Thyroid gland (tissue), 4 donors: ENCODE measurements around the gene CMTR1. TPM values are rescaled to one million over a fixed set of nuclear protein-coding genes. Genes with fewer than 3 reads are reported as not detected.
A peak's percentile ranks its signal among the peaks of the same experiment; 100 is the strongest.

ENCODE experiments used
- DNase-seq, 2 donors: peaks; one replicate each; pipeline ENCODE4 v3.0.0-alpha.2; 2019
- H3K27ac ChIP-seq, 3 donors: fragments of 200-600 bp; sonication (generic); 1 replicate in 2 of 3; 2 replicates in 1 of 3; pipeline ENCODE4 v1.5.1; 2016 to 2019; ENCODE audit warnings: mild to moderate bottlenecking in 1 of 3, moderate library complexity in 1 of 3
- H3K27me3 ChIP-seq: fragments of 200-600 bp; sonication (generic); one replicate; pipeline ENCODE4 v1.5.1; 2019
- H3K36me3 ChIP-seq, 2 donors: fragments of 200-600 bp; sonication (generic); one replicate each; pipeline ENCODE4 v1.5.1; 2016 to 2019
- H3K4me1 ChIP-seq, 2 donors: fragments of 200-600 bp; sonication (generic); one replicate each; pipeline ENCODE4 v1.5.1; 2017 to 2019
- H3K4me3 ChIP-seq, 3 donors: fragments of 200-600 bp; sonication (generic); replicated peaks in 1 of 3; 1 replicate in 2 of 3; 2 replicates in 1 of 3; pipeline ENCODE4 v1.5.1; 2016; ENCODE audit warnings: mild to moderate bottlenecking in 1 of 3
- H3K9me3 ChIP-seq: fragments of 200-600 bp; sonication (generic); one replicate; pipeline ENCODE4 v1.5.1; 2017
- POLR2A ChIP-seq, 2 donors: fragments of 450-650 bp; IDR thresholded peaks; one replicate each; pipeline ENCODE4 v1.6.1; 2017; ENCODE audit warnings: antibody characterized with exemption in 2 of 2, mild to moderate bottlenecking in 2 of 2, moderate library complexity in 1 of 2
- whole genome bisulfite sequencing, 2 donors: methylation state at CpG; one replicate each; pipeline ENCODE4 v1.1.5; 2017; 5-methylcytosine and 5-hydroxymethylcytosine counted together
- intact Hi-C: fragments of 100-400 bp; cut with DNase I; formaldehyde crosslinking; loops from one replicate; pipeline ENCODE4 v1.15.1; 2023
- total RNA-seq, 4 donors: library from RNA; depleted of rRNA; stranded (reverse); fragments of >200 nt; gene quantifications; one replicate each; pipeline ENCODE4 v1.2.3, GENCODE V29; 2016
- TF ChIP-seq, protein P1 (sequence below), 6 experiments: fragments of 200-600 bp in 3 of 6; fragments of 450-650 bp in 3 of 6; sonication (generic) in 3 of 6; IDR thresholded peaks; one replicate each; pipeline ENCODE4 v1.5.1; 2016 to 2019; ENCODE audit warnings: antibody characterized with exemption in 6 of 6, mild to moderate bottlenecking in 2 of 6, inconsistent platforms in 1 of 6, moderate library complexity in 1 of 6

Gene CMTR1
- total RNA-seq, 4 donors from 2014 or later, result 29.3 to 41.5 (median 33.1) TPM

DNA sequence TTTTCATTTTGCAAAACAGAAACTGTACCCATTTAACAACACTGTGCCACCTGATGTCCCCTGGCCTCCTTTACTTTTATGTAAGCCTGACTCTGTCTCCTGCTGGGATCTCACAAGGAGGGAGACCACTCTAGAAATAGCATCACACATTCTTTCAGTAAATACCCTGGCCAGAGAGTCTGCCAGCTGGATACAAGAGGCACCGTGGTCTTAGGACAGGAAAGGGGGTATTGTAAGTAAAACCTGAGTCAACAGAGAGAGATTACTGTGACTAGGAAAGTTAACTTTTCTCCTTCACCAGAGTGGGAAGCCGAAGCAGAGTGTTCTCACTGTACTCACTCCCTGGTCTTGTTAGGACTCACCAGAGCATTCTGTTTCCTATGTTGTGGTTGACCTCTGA, 27.8 kb downstream of the CMTR1 start:
- 56 to 66% methylated on average over 2 of the region's 2 CpGs for WGBS, 2 donors
- intact Hi-C loops, result no loop called here
- no peaks in the 10 kb centered on the region for H3K4me1 ChIP-seq
- no peak for DNase-seq
- H3K27ac ChIP-seq, result no peak overlapping the region
- no peak overlapping the region for H3K4me3 ChIP-seq
- peaks cover 49% of the 10 kb centered on the region in 2 donors for H3K36me3 ChIP-seq
- no peaks in the 10 kb centered on the region for H3K27me3 ChIP-seq
- no peaks in the 10 kb centered on the region for H3K9me3 ChIP-seq
- TF ChIP-seq, protein P1, sequence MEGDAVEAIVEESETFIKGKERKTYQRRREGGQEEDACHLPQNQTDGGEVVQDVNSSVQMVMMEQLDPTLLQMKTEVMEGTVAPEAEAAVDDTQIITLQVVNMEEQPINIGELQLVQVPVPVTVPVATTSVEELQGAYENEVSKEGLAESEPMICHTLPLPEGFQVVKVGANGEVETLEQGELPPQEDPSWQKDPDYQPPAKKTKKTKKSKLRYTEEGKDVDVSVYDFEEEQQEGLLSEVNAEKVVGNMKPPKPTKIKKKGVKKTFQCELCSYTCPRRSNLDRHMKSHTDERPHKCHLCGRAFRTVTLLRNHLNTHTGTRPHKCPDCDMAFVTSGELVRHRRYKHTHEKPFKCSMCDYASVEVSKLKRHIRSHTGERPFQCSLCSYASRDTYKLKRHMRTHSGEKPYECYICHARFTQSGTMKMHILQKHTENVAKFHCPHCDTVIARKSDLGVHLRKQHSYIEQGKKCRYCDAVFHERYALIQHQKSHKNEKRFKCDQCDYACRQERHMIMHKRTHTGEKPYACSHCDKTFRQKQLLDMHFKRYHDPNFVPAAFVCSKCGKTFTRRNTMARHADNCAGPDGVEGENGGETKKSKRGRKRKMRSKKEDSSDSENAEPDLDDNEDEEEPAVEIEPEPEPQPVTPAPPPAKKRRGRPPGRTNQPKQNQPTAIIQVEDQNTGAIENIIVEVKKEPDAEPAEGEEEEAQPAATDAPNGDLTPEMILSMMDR (IDR thresholded peaks at IDR 0.05), result no peak
- TF ChIP-seq POLR2A (IDR thresholded peaks at IDR 0.05), result no peak

DNA sequence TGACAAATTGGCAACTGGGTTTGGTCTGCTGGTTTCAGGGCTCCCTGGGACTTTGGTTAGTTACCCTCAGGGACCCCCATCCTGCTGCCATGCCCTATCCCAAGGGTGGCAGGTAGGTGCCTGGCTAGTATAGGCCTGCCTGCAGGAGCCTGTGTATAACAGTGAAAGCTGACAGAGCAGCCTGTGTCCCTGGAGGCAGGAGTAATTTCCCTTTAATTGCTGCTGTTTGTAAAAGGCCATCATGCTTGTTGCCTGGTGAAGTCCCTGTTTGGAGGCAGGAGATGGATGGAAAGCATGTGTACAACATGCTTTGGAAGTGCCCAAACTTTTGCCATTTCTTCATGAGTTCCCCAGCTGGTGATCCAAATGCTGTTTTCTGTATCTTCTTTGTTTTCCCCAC, 30.1 kb downstream of the CMTR1 start:
- no peak for DNase-seq
- peaks cover 47 to 49% of the 10 kb centered on the region in 2 donors for H3K36me3 ChIP-seq

DNA sequence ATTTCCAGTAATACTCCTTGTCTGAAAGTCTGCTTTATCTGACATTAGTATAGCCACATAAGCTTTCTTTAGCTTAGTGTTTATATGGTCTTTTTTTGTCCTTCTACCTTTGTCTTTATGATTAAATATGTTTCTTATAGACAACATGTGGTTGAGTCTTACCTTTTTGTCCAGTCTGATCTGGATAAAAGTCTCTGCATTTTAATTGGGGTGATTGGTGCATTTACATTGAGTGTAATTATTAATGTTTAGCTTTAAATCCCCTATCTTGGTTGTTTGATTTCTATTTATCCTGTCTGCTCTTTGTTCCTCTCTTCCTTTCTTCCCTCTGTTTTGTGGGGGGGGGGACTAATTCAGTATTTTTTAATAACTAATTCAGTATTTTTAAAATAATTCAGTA, 34.7 kb downstream of the CMTR1 start:
- Histone ChIP-seq H3K36me3 (peaks cover 12 to 18% of the 10 kb centered on the region in 2 donors), H3K4me3 (no peak overlapping the region), H3K9me3 (no peaks in the 10 kb centered on the region), H3K4me1 (no peaks in the 10 kb centered on the region), H3K27ac (no peak overlapping the region), H3K27me3 (no peaks in the 10 kb centered on the region)
- intact Hi-C loops, result no loop called here
- no peak for DNase-seq
- TF ChIP-seq, protein P1 (IDR thresholded peaks at IDR 0.05), result no peak
- no peak for TF ChIP-seq POLR2A (IDR thresholded peaks at IDR 0.05)

More for the DNA sequence above, 30.1 kb downstream of the CMTR1 start:
- Histone ChIP-seq H3K4me3 (no peak overlapping the region), H3K9me3 (no peaks in the 10 kb centered on the region), H3K27ac (no peak overlapping the region), H3K4me1 (no peaks in the 10 kb centered on the region), H3K27me3 (no peaks in the 10 kb centered on the region)
- TF ChIP-seq POLR2A (IDR thresholded peaks at IDR 0.05), result no peak
- TF ChIP-seq, protein P1 (IDR thresholded peaks at IDR 0.05), result no peak
- intact Hi-C loops, result no loop called here

DNA sequence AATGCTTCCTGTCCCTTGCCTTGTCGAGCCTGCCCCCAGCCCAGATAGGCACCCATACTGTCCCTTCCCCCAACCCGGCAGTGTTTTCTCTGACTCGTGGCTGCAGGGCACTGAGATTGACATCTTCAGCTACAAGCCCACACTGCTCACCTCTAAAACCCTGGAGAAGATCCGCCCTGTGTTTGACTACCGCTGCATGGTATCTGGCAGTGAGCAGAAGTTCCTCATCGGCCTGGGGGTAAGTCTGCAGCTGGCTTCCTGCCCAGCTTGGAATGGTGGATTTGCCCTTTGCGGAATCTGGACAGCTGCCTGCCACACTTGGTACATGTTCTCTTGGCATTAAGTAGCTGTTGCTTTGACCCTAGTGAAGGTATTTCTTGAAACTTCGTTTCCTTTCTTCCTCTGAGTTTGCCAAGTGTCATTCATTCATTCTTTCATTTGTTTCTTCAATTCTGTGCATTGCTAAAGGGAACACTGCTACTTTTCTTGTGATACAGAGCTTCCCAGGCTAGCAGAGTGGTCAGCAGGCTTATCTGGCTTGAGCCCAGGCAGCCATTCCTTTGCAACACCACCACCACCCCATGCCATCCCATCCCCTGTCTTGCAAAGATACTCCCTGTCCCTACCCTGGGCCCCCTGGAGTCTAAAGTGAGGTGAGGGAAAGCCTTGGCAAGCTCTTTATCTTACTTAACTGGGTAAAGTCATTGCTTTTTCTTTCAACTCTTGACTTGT, 40.5 kb downstream of the CMTR1 start:
- no peak overlapping the region for H3K27ac ChIP-seq
- peak; percentile 61 to 79 for DNase-seq
- H3K4me3 ChIP-seq, result no peak overlapping the region
- peaks cover 39 to 42% of the 10 kb centered on the region in 2 donors for H3K36me3 ChIP-seq
- no peaks in the 10 kb centered on the region for H3K9me3 ChIP-seq
- no peaks in the 10 kb centered on the region for H3K27me3 ChIP-seq
- intact Hi-C loops, result no loop called here
- peaks cover 0 to 5% of the 10 kb centered on the region in 2 donors for H3K4me1 ChIP-seq
- WGBS, 2 donors, result 55 to 70% methylated on average over 6 to 8 of the region's 8 CpGs
- no peak for TF ChIP-seq POLR2A (IDR thresholded peaks at IDR 0.05)
- TF ChIP-seq, protein P1 (IDR thresholded peaks at IDR 0.05), result no peak

DNA sequence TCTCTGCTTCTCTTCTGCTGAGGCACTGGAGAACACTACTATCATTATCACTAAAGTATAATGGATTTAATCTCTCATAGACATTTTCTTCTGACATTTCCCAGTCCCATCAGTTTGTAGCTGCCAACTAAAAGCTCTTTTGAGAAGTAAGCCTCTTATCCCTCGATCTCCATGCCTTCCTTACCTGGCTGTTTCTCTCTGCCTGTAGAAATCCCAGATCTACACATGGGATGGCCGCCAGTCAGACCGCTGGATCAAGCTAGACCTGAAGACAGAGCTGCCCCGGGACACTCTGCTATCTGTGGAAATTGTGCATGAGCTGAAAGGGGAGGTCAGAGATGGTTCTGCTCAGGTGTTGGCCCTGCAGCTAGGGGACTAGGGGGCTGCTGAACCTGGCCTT, 41.3 kb downstream of the CMTR1 start:
- DNase-seq, result no peak
- Histone ChIP-seq H3K27me3 (no peaks in the 10 kb centered on the region), H3K9me3 (no peaks in the 10 kb centered on the region), H3K4me1 (peaks cover 0 to 5% of the 10 kb centered on the region in 2 donors), H3K27ac (no peak overlapping the region), H3K4me3 (no peak overlapping the region), H3K36me3 (peaks cover 39 to 44% of the 10 kb centered on the region in 2 donors)
- WGBS, 2 donors, result 91 to 96% methylated on average over 4 of the region's 4 CpGs
- TF ChIP-seq POLR2A (IDR thresholded peaks at IDR 0.05), result no peak
- TF ChIP-seq, protein P1 (IDR thresholded peaks at IDR 0.05), result no peak
- intact Hi-C loops, result no loop called here
